Fibroblast of lung (primary cell): ENCODE data around the gene LGR6. TPM values are rescaled to one million over a fixed set of nuclear protein-coding genes. Genes with fewer than 3 reads are reported as not detected.

ENCODE experiments used
- DNase-seq, 2 donors: peaks; one replicate each; pipeline versions ENCODE4 v3.0.0 to v3.0.0-alpha.2; 2010; ENCODE audit warnings: low read depth in 2 of 2
- H2AFZ ChIP-seq: 2 replicates; pipeline ENCODE4 v1.5.1; 2012; ENCODE audit warnings: low read length, control low read depth, inconsistent platforms
- H3K27ac ChIP-seq: 2 replicates; pipeline ENCODE4 v1.5.1; 2011; ENCODE audit warnings: low read length, control low read depth; ENCODE audit not compliant: insufficient read depth
- H3K27me3 ChIP-seq: 2 replicates; pipeline ENCODE4 v1.5.1; 2011; ENCODE audit warnings: mild to moderate bottlenecking, low read length; ENCODE audit not compliant: control insufficient read depth, insufficient read depth
- H3K36me3 ChIP-seq: 2 replicates; pipeline ENCODE4 v1.5.1; 2011; ENCODE audit warnings: low read length; ENCODE audit not compliant: control insufficient read depth, insufficient read depth
- H3K4me1 ChIP-seq: 2 replicates; pipeline ENCODE4 v1.5.1; 2011; ENCODE audit warnings: low read length; ENCODE audit not compliant: control insufficient read depth, insufficient read depth; ENCODE audit errors: extremely low read depth
- H3K4me2 ChIP-seq: 2 replicates; pipeline ENCODE4 v1.5.1; 2011; ENCODE audit warnings: low read length, control low read depth; ENCODE audit not compliant: insufficient read depth; ENCODE audit errors: extremely low read depth
- H3K4me3 ChIP-seq, 4 experiments: fragments of 200-600 bp in 1 of 4; sonication (generic) in 1 of 4; replicated peaks in 1 of 4; 2 replicates each; pipeline ENCODE4 v1.5.1; 2011 to 2016; ENCODE audit warnings: low read length in 4 of 4, low read depth in 3 of 4, mild to moderate bottlenecking in 3 of 4, control low read depth in 2 of 4, inconsistent platforms in 1 of 4, mixed read lengths in 1 of 4; ENCODE audit not compliant: insufficient read depth in 1 of 4; ENCODE audit errors: control extremely low read depth in 1 of 4
- H3K79me2 ChIP-seq: 2 replicates; pipeline ENCODE4 v1.5.1; 2012; ENCODE audit warnings: mild to moderate bottlenecking, low read length, inconsistent platforms; ENCODE audit not compliant: control insufficient read depth, insufficient read depth
- H3K9ac ChIP-seq: 2 replicates; pipeline ENCODE4 v1.5.1; 2011; ENCODE audit warnings: mild to moderate bottlenecking, low read length, control low read depth; ENCODE audit not compliant: insufficient read depth
- H3K9me3 ChIP-seq: 2 replicates; pipeline ENCODE4 v1.5.1; 2012; ENCODE audit warnings: low read depth, low read length; ENCODE audit not compliant: control insufficient read depth, insufficient read depth
- H4K20me1 ChIP-seq: 2 replicates; pipeline ENCODE4 v1.5.1; 2011; ENCODE audit warnings: low read length; ENCODE audit not compliant: control insufficient read depth, insufficient read depth; ENCODE audit errors: extremely low read depth
- CTCF ChIP-seq, 2 donors: IDR thresholded peaks in 1 of 2; conservative IDR thresholded peaks in 1 of 2; 1 replicate in 1 of 2; 2 replicates in 1 of 2; pipeline ENCODE4 v1.5.1; 2011 to 2012; ENCODE audit warnings: low read length in 2 of 2, control low read depth in 1 of 2, inconsistent platforms in 1 of 2, low read depth in 1 of 2, mild to moderate bottlenecking in 1 of 2
- EZH2 ChIP-seq: IDR thresholded peaks from 2 replicates; pipeline ENCODE4 v1.5.1; 2012; ENCODE audit warnings: low read length, control low read depth, mild to moderate bottlenecking; ENCODE audit errors: missing control alignments
- polyA plus RNA-seq, 2 donors: library from polyadenylated mRNA; depleted of rRNA in 1 of 2; stranded (reverse) in 1 of 2; unstranded in 1 of 2; fragments of >200 nt; gene quantifications; 2 replicates each; pipeline ENCODE4 v1.2.1, GENCODE V29; 2011 to 2012; ENCODE audit warnings: missing spikeins in 1 of 2
- total RNA-seq: library from RNA; depleted of rRNA; stranded (reverse); fragments of >200 nt; gene quantifications from 2 replicates; pipeline ENCODE4 v1.2.1, GENCODE V29; 2014

Gene LGR6
- total and polyA plus RNA-seq, 2 donors (not counting 1 experiment from before 2014, with no cell fraction given): 0.02 TPM; not detected in 1

- no peak for DNase-seq
- no peak overlapping the region for H3K9ac ChIP-seq
- H3K4me2 ChIP-seq: no peak overlapping the region
- H3K27ac ChIP-seq: no peak overlapping the region
- peaks cover 19% of the 10 kb centered on the region for H3K27me3 ChIP-seq
- H3K36me3 ChIP-seq: no peaks in the 10 kb centered on the region
- no peak overlapping the region for H2AFZ ChIP-seq
- H3K79me2 ChIP-seq: no peaks in the 10 kb centered on the region
- H4K20me1 ChIP-seq: no peaks in the 10 kb centered on the region
- H3K9me3 ChIP-seq: no peaks in the 10 kb centered on the region
- no peak overlapping the region for H3K4me3 ChIP-seq
- TF ChIP-seq CTCF (conservative IDR thresholded peaks at IDR 0.05 in 1 of 2, IDR thresholded peaks at IDR 0.05 in 1 of 2; ENCODE audit: low read depth in 1 of 2, low read length in 2 of 2) (no peak), EZH2 (no peak)
- no peaks in the 10 kb centered on the region for H3K4me1 ChIP-seq
These were observed 7.3 kb upstream of the LGR6 start for GRCh38 chr1:202186327-202186726.

- Histone ChIP-seq H3K27me3 (peaks cover 12% of the 10 kb centered on the region), H3K79me2 (no peaks in the 10 kb centered on the region)
- no peak for DNase-seq
These were observed 6.4 kb upstream of the LGR6 start for GRCh38 chr1:202187041-202187671.

More at GRCh38 chr1:202187041-202187671, 6.4 kb upstream of the LGR6 start:
- no peaks in the 10 kb centered on the region for H3K4me1 ChIP-seq
- no peak overlapping the region for H3K4me3 ChIP-seq
- H3K9ac ChIP-seq: no peak overlapping the region
- no peaks in the 10 kb centered on the region for H4K20me1 ChIP-seq
- H2AFZ ChIP-seq: no peak overlapping the region
- no peaks in the 10 kb centered on the region for H3K36me3 ChIP-seq
- no peaks in the 10 kb centered on the region for H3K9me3 ChIP-seq
- no peak overlapping the region for H3K4me2 ChIP-seq
- TF ChIP-seq CTCF (conservative IDR thresholded peaks at IDR 0.05 in 1 of 2, IDR thresholded peaks at IDR 0.05 in 1 of 2; ENCODE audit: low read depth in 1 of 2, low read length in 2 of 2) (no peak), EZH2 (no peak)
- no peak overlapping the region for H3K27ac ChIP-seq
